ENCODE measurements around the gene HNRNPH2.

The HNRNPH2 gene

DNA sequence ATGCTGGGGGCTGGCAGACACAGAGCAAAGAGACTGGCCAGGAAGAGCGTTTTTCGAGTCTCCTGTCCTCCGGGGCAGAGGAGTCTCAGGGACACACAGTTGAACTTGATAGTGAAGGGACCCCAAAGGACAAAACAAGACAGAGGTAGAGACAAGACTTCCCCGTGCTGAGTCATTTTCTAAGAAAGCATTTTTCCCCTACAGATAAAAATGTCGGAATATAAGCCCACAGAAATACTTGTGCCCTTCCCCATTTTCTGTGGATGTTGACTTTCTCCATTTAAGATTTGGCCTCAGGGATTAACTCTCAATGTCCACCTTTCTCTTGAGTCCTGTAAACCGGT is 21.5 kb upstream of the HNRNPH2 start:
- no peak overlapping the region for H3K4me3 ChIP-seq (ENCODE audit: low read length)
- no peak for DNase-seq (ENCODE audit: low read depth)
- no peak for TF ChIP-seq CTCF (conservative IDR thresholded peaks at IDR 0.05; ENCODE audit: low read length)

- TF ChIP-seq CTCF (conservative IDR thresholded peaks at IDR 0.05; ENCODE audit: low read length): no peak
- no peak overlapping the region for H3K4me3 ChIP-seq (ENCODE audit: low read length)
- no peak for DNase-seq (ENCODE audit: low read depth)
Observed at GRCh38 chrX:101388604-101389003, 19.4 kb upstream of the HNRNPH2 start.

DNA sequence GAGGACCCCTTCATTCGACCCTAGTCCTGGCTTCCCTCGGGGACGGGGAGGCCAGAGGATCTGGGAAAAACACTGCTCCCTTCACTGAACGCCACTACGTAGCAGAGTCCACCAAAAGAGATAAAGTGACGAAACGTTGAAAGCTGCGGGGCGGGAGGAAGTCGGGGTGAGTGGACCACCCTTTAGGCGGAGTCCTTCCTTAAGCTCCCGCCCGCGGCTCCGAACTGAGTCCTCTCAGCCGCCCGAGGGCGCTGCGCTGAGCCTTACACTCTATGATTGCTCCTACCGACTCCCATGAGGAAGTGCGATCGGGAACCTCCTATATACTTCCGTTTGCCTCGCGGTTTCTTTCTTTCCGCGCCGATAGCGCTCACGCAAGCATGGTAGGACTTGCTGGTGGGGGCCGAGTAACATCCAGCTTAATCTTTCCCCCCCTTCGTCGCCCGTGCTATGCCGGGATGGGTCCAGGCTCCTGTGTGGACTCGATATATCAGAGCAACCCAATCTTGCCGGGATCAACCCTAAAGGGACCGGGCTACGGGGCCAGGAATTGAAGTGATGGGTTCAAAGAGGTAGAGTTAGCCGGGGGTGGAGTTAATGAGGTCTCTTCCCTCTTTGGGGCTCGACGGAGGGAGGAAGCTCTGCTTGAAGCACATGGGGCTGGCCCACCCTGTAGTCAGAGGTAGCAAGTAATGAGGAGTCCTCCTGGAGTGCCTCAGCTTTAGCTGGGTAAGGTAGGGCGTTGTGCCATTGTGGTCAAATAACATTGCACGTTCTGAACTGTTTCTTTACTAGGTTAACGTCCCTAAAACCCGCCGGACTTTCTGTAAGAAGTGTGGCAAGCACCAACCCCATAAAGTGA is 17.1 kb upstream of the HNRNPH2 start, which contains the start of gene RPL36A:
Gene RPL36A (plus strand): TSS at position 348 of the 862 bp plus-strand sequence. CDS start 33 bp downstream, at position 381.
- peak; percentile 87 for DNase-seq (ENCODE audit: low read depth)
- peak; percentile 71 for TF ChIP-seq CTCF (conservative IDR thresholded peaks at IDR 0.05; ENCODE audit: low read length)
- H3K4me3 ChIP-seq (ENCODE audit: low read length): peak within 1 kb of the TSS; percentile 76

DNA sequence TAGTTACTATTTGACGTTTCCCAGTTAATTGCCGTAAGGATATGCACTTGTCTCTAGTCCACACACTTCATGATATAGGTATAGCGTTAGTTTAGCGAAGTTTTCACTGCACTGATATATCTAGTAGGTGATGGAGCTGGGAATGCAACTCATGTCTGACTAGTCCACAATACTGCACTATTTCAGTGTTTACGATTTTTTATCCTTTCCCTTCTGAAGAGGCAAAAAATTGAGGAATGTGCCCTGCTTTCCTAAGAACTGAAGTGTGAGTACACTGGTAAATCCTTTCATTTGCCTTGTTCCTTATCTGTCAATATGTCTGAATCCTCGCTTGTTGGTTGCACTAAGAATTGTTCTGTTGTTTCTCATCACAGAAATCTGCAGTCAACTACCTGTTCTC is 16.2 kb upstream of the HNRNPH2 start:
- no peak for DNase-seq (ENCODE audit: low read depth)
- H3K4me3 ChIP-seq (ENCODE audit: low read length): peak overlapping the region; percentile 76
- TF ChIP-seq CTCF (conservative IDR thresholded peaks at IDR 0.05; ENCODE audit: low read length): no peak

DNA sequence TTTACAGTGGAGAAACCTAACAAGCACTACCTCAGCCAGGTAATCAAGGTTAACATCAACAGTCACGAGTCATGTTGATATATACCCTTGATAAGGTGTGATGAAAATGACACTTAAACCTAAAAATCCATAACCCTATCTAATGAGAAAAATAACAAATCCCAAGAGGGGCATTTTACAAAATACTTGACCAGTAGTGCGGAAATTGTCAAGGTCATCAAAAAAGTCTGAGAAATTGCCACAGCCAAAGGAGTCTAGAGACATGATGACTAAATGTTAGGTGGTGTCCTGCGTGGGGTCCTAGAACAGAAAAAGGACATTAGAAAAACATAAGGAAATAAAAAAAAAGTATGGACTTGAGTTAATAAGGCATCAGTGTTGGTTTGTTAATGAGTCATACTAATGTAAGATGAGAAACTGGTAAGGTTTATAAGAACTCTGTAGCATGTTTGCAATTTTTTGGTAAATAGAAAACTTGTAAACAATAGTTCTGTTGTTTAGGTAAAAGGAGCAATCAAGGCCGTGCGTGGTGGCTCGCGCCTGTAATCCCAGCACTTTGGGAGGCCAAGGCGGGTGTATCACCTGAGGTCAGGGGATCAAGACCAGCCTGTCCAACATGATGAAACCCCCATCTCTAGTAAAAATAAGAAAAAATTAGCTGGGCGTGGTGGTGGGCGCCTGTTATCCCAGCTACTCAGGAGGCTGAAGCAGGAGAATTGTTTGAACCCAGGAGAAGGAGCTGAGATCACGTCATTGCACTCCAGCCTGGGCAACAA is 14.3 kb upstream of the HNRNPH2 start:
- no peak for DNase-seq (ENCODE audit: low read depth)
- no peak overlapping the region for H3K4me3 ChIP-seq (ENCODE audit: low read length)
- no peak for TF ChIP-seq CTCF (conservative IDR thresholded peaks at IDR 0.05; ENCODE audit: low read length)

DNA sequence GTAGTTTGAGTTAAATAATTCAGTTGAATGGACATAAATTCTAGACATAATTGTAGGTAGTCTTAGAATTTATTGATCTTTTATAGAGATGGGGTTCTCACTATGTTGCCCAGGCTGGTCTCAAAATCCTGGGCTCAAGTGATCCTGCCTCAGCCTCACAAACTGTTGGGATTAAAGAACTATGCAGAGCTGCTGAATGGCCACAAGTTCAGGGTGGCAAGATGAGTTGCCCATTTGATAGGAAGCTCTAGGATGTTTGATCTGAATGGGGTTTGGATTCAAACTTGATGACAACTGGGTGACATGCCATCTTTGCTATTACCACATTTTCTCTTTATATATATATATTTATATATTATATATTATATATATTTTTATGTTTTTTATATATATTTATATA is 13.7 kb upstream of the HNRNPH2 start:
- DNase-seq (ENCODE audit: low read depth): no peak
- TF ChIP-seq CTCF (conservative IDR thresholded peaks at IDR 0.05; ENCODE audit: low read length): no peak

More for the DNA sequence above, 13.7 kb upstream of the HNRNPH2 start:
- H3K4me3 ChIP-seq (ENCODE audit: low read length): no peak overlapping the region
